Stimulated activated CD8-positive, alpha-beta memory T cell treated with anti-CD3 and anti-CD28 coated beads, Interleukin-15, amount 100 ng/mL, for 48 hours (primary cell): ENCODE results near the gene SIT1.
A peak's percentile ranks its signal among the peaks of the same experiment; 100 is the strongest.

Source experiments
- DNase-seq, 2 donors: peaks; one replicate each; pipeline ENCODE4 v3.0.0-alpha.2; 2020; ENCODE audit warnings: low read depth in 2 of 2

SIT1 gene

GRCh38 chr9:35682520-35683315, 32.0 kb upstream of the SIT1 start:
- no peak for DNase-seq

GRCh38 chr9:35682051-35682450, 31.3 kb upstream of the SIT1 start:
- no peak for DNase-seq

GRCh38 chr9:35681341-35682002, 30.7 kb upstream of the SIT1 start:
- DNase-seq: no peak

- DNase-seq: no peak
Measured at GRCh38 chr9:35680331-35681105, 29.8 kb upstream of the SIT1 start.

- DNase-seq: no peak
Measured at GRCh38 chr9:35679766-35680330, 29.1 kb upstream of the SIT1 start.

GRCh38 chr9:35679091-35679490, 28.4 kb upstream of the SIT1 start:
- no peak for DNase-seq

- no peak for DNase-seq
Measured at GRCh38 chr9:35675732-35676392, 25.1 kb upstream of the SIT1 start.

GRCh38 chr9:35675204-35675603, 24.5 kb upstream of the SIT1 start:
- no peak for DNase-seq

GRCh38 chr9:35674025-35674361, 23.3 kb upstream of the SIT1 start:
- DNase-seq: no peak

GRCh38 chr9:35673132-35674024, 22.6 kb upstream of the SIT1 start, which contains the start of gene CA9:
TSS of gene CA9 (plus strand) at chr9:35673928. CDS start at chr9:35673960, 32 bp downstream.
- no peak for DNase-seq

GRCh38 chr9:35669331-35670145, 18.8 kb upstream of the SIT1 start:
- DNase-seq: no peak

GRCh38 chr9:35667939-35668338, 17.2 kb upstream of the SIT1 start:
- no peak for DNase-seq

GRCh38 chr9:35666549-35666948, 15.8 kb upstream of the SIT1 start:
- no peak for DNase-seq

- DNase-seq: no peak
Measured at GRCh38 chr9:35666045-35666444, 15.3 kb upstream of the SIT1 start.

- DNase-seq: no peak
Measured at GRCh38 chr9:35665471-35665818, 14.7 kb upstream of the SIT1 start.

- DNase-seq: peak; percentile 72 to 76
Measured at GRCh38 chr9:35664531-35665470, 14.1 kb upstream of the SIT1 start, which contains the start of gene ARHGEF39. TSS of gene ARHGEF39 (minus strand) at chr9:35665195. CDS start at chr9:35665169, 26 bp downstream.

GRCh38 chr9:35662437-35662836, 11.7 kb upstream of the SIT1 start:
- DNase-seq: no peak

- no peak for DNase-seq
Measured at GRCh38 chr9:35661756-35662350, 11.1 kb upstream of the SIT1 start.
